ENCODE data around the gene APBB1IP. TPM values are rescaled to one million over a fixed set of nuclear protein-coding genes. Genes with fewer than 3 reads are reported as not detected.
"Not testable (repeated sequence)": the region's sequence is repeated elsewhere in the genome, so short reads cannot be mapped to it uniquely, and the experiment has no call there.

The APBB1IP gene
- total RNA-seq, 2 donors from 2014 or later: 8.4 to 9.2 TPM

- Histone ChIP-seq H3K36me3 (no peaks in the 10 kb centered on the region), H3K27ac (no peak overlapping the region), H3K9me3 (no peaks in the 10 kb centered on the region), H3K27me3 (replicated peaks; ENCODE audit: insufficient read depth) (no peaks in the 10 kb centered on the region), H3K4me1 (ENCODE audit: control insufficient read depth in 1 of 2, low read depth in 2 of 2) (no peaks in the 10 kb centered on the region), H3K4me3 (no peak overlapping the region)
- no peak for ATAC-seq (ENCODE audit: insufficient number of reproducible peaks, low FRiP score, low read depth)
- no peak for DNase-seq (ENCODE audit: low spot score)
- no peak for TF ChIP-seq CTCF (IDR thresholded peaks at IDR 0.05)
Measured at GRCh38 chr10:26579256-26580063, 141.3 kb downstream of the APBB1IP start.

GRCh38 chr10:26586211-26586610 is 148.1 kb downstream of the APBB1IP start:
- no peak overlapping the region for H3K4me3 ChIP-seq
- H3K9me3 ChIP-seq: no peaks in the 10 kb centered on the region
- H3K36me3 ChIP-seq: no peaks in the 10 kb centered on the region
- H3K27ac ChIP-seq: no peak overlapping the region
- H3K27me3 ChIP-seq (replicated peaks; ENCODE audit: insufficient read depth): no peaks in the 10 kb centered on the region
- no peaks in the 10 kb centered on the region for H3K4me1 ChIP-seq (ENCODE audit: control insufficient read depth in 1 of 2, low read depth in 2 of 2)
- TF ChIP-seq CTCF (IDR thresholded peaks at IDR 0.05): no peak
- ATAC-seq (ENCODE audit: insufficient number of reproducible peaks, low FRiP score, low read depth) (no peak), DNase-seq (ENCODE audit: low spot score) (no peak)

GRCh38 chr10:26588611-26589010 is 150.5 kb downstream of the APBB1IP start:
- no peak overlapping the region for H3K27ac ChIP-seq
- DNase-seq (ENCODE audit: low spot score): no peak
- H3K36me3 ChIP-seq: no peaks in the 10 kb centered on the region
- no peaks in the 10 kb centered on the region for H3K27me3 ChIP-seq (replicated peaks; ENCODE audit: insufficient read depth)
- H3K4me1 ChIP-seq (ENCODE audit: control insufficient read depth in 1 of 2, low read depth in 2 of 2): no peaks in the 10 kb centered on the region
- no peak for ATAC-seq (ENCODE audit: insufficient number of reproducible peaks, low FRiP score, low read depth)
- H3K4me3 ChIP-seq: no peak overlapping the region
- no peaks in the 10 kb centered on the region for H3K9me3 ChIP-seq
- TF ChIP-seq CTCF (IDR thresholded peaks at IDR 0.05): no peak

GRCh38 chr10:26589813-26590212 is 151.7 kb downstream of the APBB1IP start:
- H3K4me1 ChIP-seq (ENCODE audit: control insufficient read depth in 1 of 2, low read depth in 2 of 2); ATAC-seq (ENCODE audit: insufficient number of reproducible peaks, low FRiP score, low read depth); H3K27me3 ChIP-seq (replicated peaks; ENCODE audit: insufficient read depth); H3K9me3 ChIP-seq; H3K36me3 ChIP-seq; H3K27ac ChIP-seq; DNase-seq (ENCODE audit: low spot score); H3K4me3 ChIP-seq: not testable (repeated sequence)

GRCh38 chr10:26593896-26594295 is 155.8 kb downstream of the APBB1IP start:
- H3K27ac ChIP-seq: no peak overlapping the region
- no peak for DNase-seq (ENCODE audit: low spot score)
- no peak for TF ChIP-seq CTCF (IDR thresholded peaks at IDR 0.05)
- H3K27me3 ChIP-seq (replicated peaks; ENCODE audit: insufficient read depth): no peaks in the 10 kb centered on the region
- H3K36me3 ChIP-seq: no peaks in the 10 kb centered on the region
- H3K4me1 ChIP-seq (ENCODE audit: control insufficient read depth in 1 of 2, low read depth in 2 of 2): no peaks in the 10 kb centered on the region
- H3K4me3 ChIP-seq: no peak overlapping the region
- H3K9me3 ChIP-seq: no peaks in the 10 kb centered on the region
- no peak for ATAC-seq (ENCODE audit: insufficient number of reproducible peaks, low FRiP score, low read depth)

GRCh38 chr10:26603283-26603682 is 165.1 kb downstream of the APBB1IP start:
- H3K27ac ChIP-seq; H3K27me3 ChIP-seq (replicated peaks; ENCODE audit: insufficient read depth); ATAC-seq (ENCODE audit: insufficient number of reproducible peaks, low FRiP score, low read depth); H3K4me1 ChIP-seq (ENCODE audit: control insufficient read depth in 1 of 2, low read depth in 2 of 2); DNase-seq (ENCODE audit: low spot score); H3K4me3 ChIP-seq; H3K9me3 ChIP-seq; H3K36me3 ChIP-seq: not testable (repeated sequence)

- H3K27ac ChIP-seq, H3K4me3 ChIP-seq: not testable (repeated sequence)
Measured at GRCh38 chr10:26604320-26605093, 166.4 kb downstream of the APBB1IP start.

GRCh38 chr10:26606389-26606877 is 168.3 kb downstream of the APBB1IP start:
- H3K9me3 ChIP-seq; DNase-seq (ENCODE audit: low spot score); H3K27ac ChIP-seq; H3K36me3 ChIP-seq; H3K4me1 ChIP-seq (ENCODE audit: control insufficient read depth in 1 of 2, low read depth in 2 of 2); ATAC-seq (ENCODE audit: insufficient number of reproducible peaks, low FRiP score, low read depth); H3K4me3 ChIP-seq; H3K27me3 ChIP-seq (replicated peaks; ENCODE audit: insufficient read depth): not testable (repeated sequence)

More at GRCh38 chr10:26604320-26605093, 166.4 kb downstream of the APBB1IP start:
- not testable (repeated sequence) for H3K4me1 ChIP-seq (ENCODE audit: control insufficient read depth in 1 of 2, low read depth in 2 of 2); H3K36me3 ChIP-seq; DNase-seq (ENCODE audit: low spot score); ATAC-seq (ENCODE audit: insufficient number of reproducible peaks, low FRiP score, low read depth); H3K27me3 ChIP-seq (replicated peaks; ENCODE audit: insufficient read depth); H3K9me3 ChIP-seq
